ENCODE results near the gene PHTF1. TPM values are rescaled to one million over a fixed set of nuclear protein-coding genes. Genes with fewer than 3 reads are reported as not detected.
"Not testable (repeated sequence)": the region's sequence is repeated elsewhere in the genome, so short reads cannot be mapped to it uniquely, and the experiment has no call there.

Gene PHTF1
- total and polyA plus RNA-seq, 12 donors, result 4.9 to 14.8 (median 9.6) TPM

GRCh38 chr1:113734357-113735055 lies 24.8 kb downstream of the PHTF1 start:
- intact Hi-C loops (cut with DNase I), result no loop called here
- DNase-seq, result no peak
- ATAC-seq, result no peak
- Histone ChIP-seq H3K27ac (no peak overlapping the region), H3K27me3 (no peaks in the 10 kb centered on the region), H3K4me1 (no peaks in the 10 kb centered on the region), H3K4me3 (no peak overlapping the region), H3K36me3 (peaks cover 0 to 94% (median 14%) of the 10 kb centered on the region in 9 donors), H3K9me3 (no peaks in the 10 kb centered on the region)
- TF ChIP-seq CTCF (IDR thresholded peaks at IDR 0.05), result no peak
- WGBS, 2 donors, result 92 to 97% methylated on average over 2 of the region's 2 CpGs

- no peaks in the 10 kb centered on the region for H3K4me1 ChIP-seq
- H3K27ac ChIP-seq, result no peak overlapping the region
- WGBS, 2 donors, result 94% methylated on average over 5 of the region's 5 CpGs
- DNase-seq (no peak), ATAC-seq (no peak)
- no peaks in the 10 kb centered on the region for H3K27me3 ChIP-seq
- no peak overlapping the region for H3K4me3 ChIP-seq
- no peaks in the 10 kb centered on the region for H3K9me3 ChIP-seq
- peaks cover 0 to 88% (median 10%) of the 10 kb centered on the region in 9 donors for H3K36me3 ChIP-seq
- TF ChIP-seq CTCF (IDR thresholded peaks at IDR 0.05), result no peak
- intact Hi-C loops (cut with DNase I), result no loop called here
Measured at GRCh38 chr1:113732802-113733201, 26.5 kb downstream of the PHTF1 start.

- no peak for TF ChIP-seq CTCF (IDR thresholded peaks at IDR 0.05)
- intact Hi-C loops (cut with DNase I), result no loop called here
- WGBS, 2 donors, result 96 to 100% methylated on average over 2 of the region's 2 CpGs
- Histone ChIP-seq H3K27ac (no peak overlapping the region), H3K36me3 (peaks cover 0 to 91% (median 15%) of the 10 kb centered on the region in 9 donors), H3K4me1 (no peaks in the 10 kb centered on the region), H3K4me3 (no peak overlapping the region), H3K27me3 (no peaks in the 10 kb centered on the region), H3K9me3 (peaks cover 0 to 29% (median 0%) of the 10 kb centered on the region in 11 donors)
- DNase-seq (no peak), ATAC-seq (no peak)
Measured at GRCh38 chr1:113721010-113721409, 38.3 kb downstream of the PHTF1 start.

- H3K4me3 ChIP-seq; H3K27ac ChIP-seq; H3K4me1 ChIP-seq; DNase-seq; ATAC-seq; H3K27me3 ChIP-seq; intact Hi-C loops (cut with DNase I): not testable (repeated sequence)
- Histone ChIP-seq H3K9me3 (peaks cover 0 to 29% (median 0%) of the 10 kb centered on the region in 11 donors), H3K36me3 (peaks cover 0 to 72% (median 0%) of the 10 kb centered on the region in 9 donors)
- WGBS, 2 donors, result 99 to 100% methylated on average over 5 of the region's 5 CpGs
Measured at GRCh38 chr1:113718621-113719020, 40.7 kb downstream of the PHTF1 start.

GRCh38 chr1:113717506-113717905 lies 41.8 kb downstream of the PHTF1 start:
- H3K4me3 ChIP-seq; DNase-seq; ATAC-seq; H3K4me1 ChIP-seq; H3K27me3 ChIP-seq; intact Hi-C loops (cut with DNase I); H3K27ac ChIP-seq: not testable (repeated sequence)
- peaks cover 0 to 81% (median 0%) of the 10 kb centered on the region in 9 donors for H3K36me3 ChIP-seq
- WGBS, 2 donors, result 97 to 100% methylated on average over 6 of the region's 6 CpGs
- peaks cover 0 to 29% (median 0%) of the 10 kb centered on the region in 11 donors for H3K9me3 ChIP-seq
